Natural killer cell (primary cell): Measurements from ENCODE around the gene PIP5K1B. TPM values are rescaled to one million over a fixed set of nuclear protein-coding genes. Genes with fewer than 3 reads are reported as not detected.

Experiments used
- ATAC-seq, 3 donors: fragments of 150-1000 bp in 2 of 3; fragments of 200-7000 bp in 1 of 3; cut with Tn5 transposase; 1 replicate in 1 of 3; 2 replicates in 2 of 3; pipeline ENCODE4 v1.10.0; 2021; ENCODE audit warnings: mild to moderate bottlenecking in 2 of 3, moderate library complexity in 2 of 3
- DNase-seq, 2 donors: peaks; one replicate each; pipeline versions ENCODE4 v3.0.0 to v3.0.0-alpha.2; 2013 to 2021; ENCODE audit warnings: mixed read lengths in 1 of 2
- H3K27ac ChIP-seq: one replicate; pipeline ENCODE4 v1.5.1; 2013; ENCODE audit warnings: mild to moderate bottlenecking, low read length
- H3K27me3 ChIP-seq: one replicate; pipeline ENCODE4 v1.6.1; 2013; ENCODE audit warnings: low read length; ENCODE audit not compliant: control insufficient read depth, insufficient read depth
- H3K36me3 ChIP-seq: one replicate; pipeline ENCODE4 v1.6.1; 2013; ENCODE audit warnings: low read length; ENCODE audit not compliant: control insufficient read depth, insufficient read depth
- H3K4me1 ChIP-seq: one replicate; pipeline ENCODE4 v1.6.1; 2013; ENCODE audit warnings: low read length; ENCODE audit not compliant: control insufficient read depth, insufficient read depth
- H3K4me3 ChIP-seq: one replicate; pipeline ENCODE4 v1.5.1; 2013; ENCODE audit warnings: low read length
- H3K9me3 ChIP-seq: one replicate; pipeline ENCODE4 v1.6.1; 2013; ENCODE audit warnings: low read length; ENCODE audit not compliant: control insufficient read depth, insufficient read depth
- H3K27ac Mint-ChIP-seq, 2 donors: one replicate each; pipeline ENCODE4 v1.8.0; 2022; ENCODE audit warnings: mild to moderate bottlenecking in 2 of 2, mixed read lengths in 2 of 2, moderate library complexity in 1 of 2
- H3K27me3 Mint-ChIP-seq, 2 donors: one replicate each; pipeline ENCODE4 v1.8.0; 2022; ENCODE audit warnings: low read depth in 2 of 2, mixed read lengths in 2 of 2
- H3K36me3 Mint-ChIP-seq: one replicate; pipeline ENCODE4 v1.8.0; 2022; ENCODE audit warnings: mixed read lengths
- H3K4me1 Mint-ChIP-seq, 2 donors: one replicate each; pipeline ENCODE4 v1.8.0; 2022; ENCODE audit warnings: mixed read lengths in 2 of 2
- H3K4me3 Mint-ChIP-seq: one replicate; pipeline ENCODE4 v1.8.0; 2022; ENCODE audit warnings: mild to moderate bottlenecking, moderate library complexity, mixed read lengths
- H3K9me3 Mint-ChIP-seq, 2 donors: one replicate each; pipeline ENCODE4 v1.8.0; 2022; ENCODE audit warnings: mixed read lengths in 2 of 2
- WGBS: methylation state at CpG from one replicate; pipeline ENCODE4 v1.1.7; 2013; ENCODE audit warnings: missing lambda C conversion rate; ENCODE audit not compliant: insufficient coverage; 5-methylcytosine and 5-hydroxymethylcytosine counted together
- intact Hi-C: fragments of 100-400 bp; cut with micrococcal nuclease; formaldehyde crosslinking; loops from one replicate; pipeline ENCODE4 v1.14.2; 2022
- total RNA-seq, 4 donors: library from RNA; stranded (reverse); fragments of 120-200 nt in 1 of 4; gene quantifications; one replicate each; pipeline versions ENCODE4 v1.2.3 to v1.2.4, GENCODE V29; 2013 to 2022
- TF ChIP-seq, protein P1 (sequence below): fragments of 200-600 bp; IDR thresholded peaks from one replicate; pipeline ENCODE4 v1.8.0; 2022; ENCODE audit warnings: antibody characterized with exemption

Gene PIP5K1B
- total RNA-seq, 3 donors from 2014 or later (not counting 1 experiment from before 2014, with no cell fraction given), result 0.73 to 3.4 (median 1.3) TPM

GRCh38 chr9:68950689-68951088 lies 245.6 kb downstream of the PIP5K1B start:
- WGBS, result 100% methylated on average over 1 of the region's 2 CpGs
- intact Hi-C loops, result no loop called here

DNA sequence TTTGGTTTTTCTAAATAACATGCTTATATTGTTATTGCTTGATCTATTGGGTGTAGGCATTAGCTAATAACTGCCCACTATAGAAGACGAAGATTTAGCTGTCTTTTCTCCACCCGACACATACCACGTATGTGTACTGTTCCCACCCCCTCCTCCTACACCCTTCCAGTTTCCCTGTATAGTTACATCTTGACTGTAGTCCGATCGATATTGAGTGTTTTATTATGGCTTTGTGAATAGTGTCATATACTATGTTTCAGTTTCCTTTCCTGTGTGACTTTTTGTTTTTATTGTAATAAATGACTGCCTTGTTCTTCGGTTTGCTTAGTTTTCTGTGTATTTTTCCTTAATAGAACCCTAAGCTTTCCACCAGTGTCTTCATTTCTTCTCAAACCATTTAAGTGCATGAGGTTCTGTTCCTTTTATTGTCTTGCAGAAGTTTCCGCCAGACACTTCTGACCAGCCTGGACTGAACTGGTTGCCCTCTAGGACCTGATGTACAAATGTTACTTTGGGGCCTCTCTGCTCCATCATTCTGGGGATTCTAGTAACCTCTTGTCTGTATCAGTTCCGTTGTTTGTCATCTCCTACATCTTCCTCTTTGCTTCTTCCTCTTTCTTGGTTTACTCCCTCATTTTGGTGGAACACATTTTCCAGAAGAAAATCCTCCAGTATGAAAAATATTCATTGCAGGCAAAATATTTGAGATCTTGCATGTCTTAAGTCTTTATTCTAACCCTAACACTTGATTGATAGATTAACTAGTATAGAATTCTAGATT lies 247.0 kb downstream of the PIP5K1B start:
- no peak for DNase-seq
- Mint-ChIP-seq H3K4me3 (no peak overlapping the region), H3K27ac (no peak overlapping the region)

More at GRCh38 chr9:68950689-68951088, 245.6 kb downstream of the PIP5K1B start:
- Mint-ChIP-seq H3K4me3 (no peak overlapping the region), H3K27ac (no peak overlapping the region), H3K36me3 (no peaks in the 10 kb centered on the region), H3K4me1 (peaks cover 4% of the 10 kb centered on the region in 2 donors), H3K27me3 (peaks cover 12 to 21% of the 10 kb centered on the region in 2 donors), H3K9me3 (no peaks in the 10 kb centered on the region)
- H3K36me3 ChIP-seq, result no peaks in the 10 kb centered on the region
- ATAC-seq, result no peak
- DNase-seq, result no peak
- no peaks in the 10 kb centered on the region for H3K9me3 ChIP-seq
- H3K27ac ChIP-seq, result no peak overlapping the region
- no peaks in the 10 kb centered on the region for H3K4me1 ChIP-seq
- TF ChIP-seq, protein P1, sequence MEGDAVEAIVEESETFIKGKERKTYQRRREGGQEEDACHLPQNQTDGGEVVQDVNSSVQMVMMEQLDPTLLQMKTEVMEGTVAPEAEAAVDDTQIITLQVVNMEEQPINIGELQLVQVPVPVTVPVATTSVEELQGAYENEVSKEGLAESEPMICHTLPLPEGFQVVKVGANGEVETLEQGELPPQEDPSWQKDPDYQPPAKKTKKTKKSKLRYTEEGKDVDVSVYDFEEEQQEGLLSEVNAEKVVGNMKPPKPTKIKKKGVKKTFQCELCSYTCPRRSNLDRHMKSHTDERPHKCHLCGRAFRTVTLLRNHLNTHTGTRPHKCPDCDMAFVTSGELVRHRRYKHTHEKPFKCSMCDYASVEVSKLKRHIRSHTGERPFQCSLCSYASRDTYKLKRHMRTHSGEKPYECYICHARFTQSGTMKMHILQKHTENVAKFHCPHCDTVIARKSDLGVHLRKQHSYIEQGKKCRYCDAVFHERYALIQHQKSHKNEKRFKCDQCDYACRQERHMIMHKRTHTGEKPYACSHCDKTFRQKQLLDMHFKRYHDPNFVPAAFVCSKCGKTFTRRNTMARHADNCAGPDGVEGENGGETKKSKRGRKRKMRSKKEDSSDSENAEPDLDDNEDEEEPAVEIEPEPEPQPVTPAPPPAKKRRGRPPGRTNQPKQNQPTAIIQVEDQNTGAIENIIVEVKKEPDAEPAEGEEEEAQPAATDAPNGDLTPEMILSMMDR, result no peak
- no peak overlapping the region for H3K4me3 ChIP-seq
- no peaks in the 10 kb centered on the region for H3K27me3 ChIP-seq

DNA sequence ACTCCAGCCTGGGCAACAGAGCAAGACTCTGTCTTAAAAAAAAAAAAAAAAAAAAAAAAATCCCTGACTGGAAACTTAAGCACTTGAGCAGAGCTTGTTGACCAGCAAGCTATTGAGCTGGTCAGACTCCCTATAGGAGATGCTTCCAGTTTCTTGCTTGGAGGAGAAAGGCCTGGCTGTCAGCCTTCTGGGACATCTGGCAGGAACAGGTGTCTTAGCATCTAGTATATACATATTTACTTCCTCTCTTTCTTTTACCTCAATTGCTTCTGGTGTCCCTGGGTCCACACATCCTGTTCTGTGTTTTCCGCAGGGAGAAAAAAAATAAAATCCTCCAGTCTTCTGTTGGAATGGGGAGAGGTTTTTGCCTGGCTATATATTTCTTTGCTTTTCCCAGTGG lies 248.7 kb downstream of the PIP5K1B start:
- intact Hi-C loops, result no loop called here
- ATAC-seq, result no peak

More for the DNA sequence above, 247.0 kb downstream of the PIP5K1B start:
- 55% methylated on average over 8 of the region's 8 CpGs for WGBS
- no peaks in the 10 kb centered on the region for H3K9me3 ChIP-seq
- H3K9me3 Mint-ChIP-seq, result no peaks in the 10 kb centered on the region
- H3K27me3 Mint-ChIP-seq, result peaks cover 6 to 15% of the 10 kb centered on the region in 2 donors
- no peak overlapping the region for H3K27ac ChIP-seq
- TF ChIP-seq, protein P1, result no peak
- H3K4me1 Mint-ChIP-seq, result peaks cover 4% of the 10 kb centered on the region in 2 donors
- intact Hi-C loops, result no loop called here
- H3K4me1 ChIP-seq, result no peaks in the 10 kb centered on the region
- no peaks in the 10 kb centered on the region for H3K36me3 ChIP-seq
- H3K4me3 ChIP-seq, result no peak overlapping the region
- no peaks in the 10 kb centered on the region for H3K36me3 Mint-ChIP-seq
- ATAC-seq, result no peak
- no peaks in the 10 kb centered on the region for H3K27me3 ChIP-seq

More for the DNA sequence above, 248.7 kb downstream of the PIP5K1B start:
- Mint-ChIP-seq H3K27me3 (peaks cover 0 to 12% of the 10 kb centered on the region in 2 donors), H3K4me3 (no peak overlapping the region), H3K36me3 (no peaks in the 10 kb centered on the region), H3K9me3 (no peaks in the 10 kb centered on the region), H3K27ac (no peak overlapping the region), H3K4me1 (peaks cover 4% of the 10 kb centered on the region in 2 donors)
- Histone ChIP-seq H3K27me3 (no peaks in the 10 kb centered on the region), H3K9me3 (no peaks in the 10 kb centered on the region), H3K27ac (no peak overlapping the region), H3K4me1 (no peaks in the 10 kb centered on the region), H3K36me3 (no peaks in the 10 kb centered on the region), H3K4me3 (no peak overlapping the region)
- TF ChIP-seq, protein P1, result no peak
- 83% methylated on average over 1 of the region's 1 CpG for WGBS
- DNase-seq, result no peak
